Glomerular endothelial cell (primary cell): ENCODE measurements around the gene TMEM273. TPM values are rescaled to one million over a fixed set of nuclear protein-coding genes. Genes with fewer than 3 reads are reported as not detected.

Experiments
- DNase-seq: peaks from one replicate; pipeline ENCODE4 v3.0.0-alpha.2; 2011; ENCODE audit warnings: low read depth, low spot score; ENCODE audit errors: extremely low read depth
- total RNA-seq: library from RNA; depleted of rRNA; stranded (reverse); fragments of >200 nt; gene quantifications from 2 replicates; pipeline ENCODE4 v1.2.3, GENCODE V29; 2015

Gene TMEM273
- total RNA-seq, 1 donor from 2014 or later: 11.6 TPM

- DNase-seq: no peak
Measured at GRCh38 chr10:49149881-49150280, 38.3 kb downstream of the TMEM273 start.

GRCh38 chr10:49144058-49144720 is 44.0 kb downstream of the TMEM273 start:
- DNase-seq: no peak

DNA sequence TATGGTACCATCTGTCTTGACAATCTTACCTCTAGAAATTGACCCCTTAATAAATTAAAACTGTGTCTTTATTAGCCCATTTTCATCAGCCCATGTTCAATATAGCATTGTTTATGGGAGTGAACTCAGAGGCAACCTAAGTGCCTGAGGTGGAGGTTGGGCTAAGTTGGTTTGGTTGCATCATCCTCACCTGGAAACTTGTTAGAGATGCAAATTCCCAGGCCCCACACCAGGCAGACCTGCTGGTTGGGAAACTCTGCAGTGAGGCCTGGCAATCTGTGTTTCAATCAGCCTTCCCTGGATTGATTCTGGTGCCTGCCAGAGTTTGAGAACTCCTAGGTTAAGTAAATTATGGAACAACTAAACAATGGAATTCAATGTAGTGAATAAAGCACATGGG is 44.9 kb downstream of the TMEM273 start:
- DNase-seq: no peak

DNA sequence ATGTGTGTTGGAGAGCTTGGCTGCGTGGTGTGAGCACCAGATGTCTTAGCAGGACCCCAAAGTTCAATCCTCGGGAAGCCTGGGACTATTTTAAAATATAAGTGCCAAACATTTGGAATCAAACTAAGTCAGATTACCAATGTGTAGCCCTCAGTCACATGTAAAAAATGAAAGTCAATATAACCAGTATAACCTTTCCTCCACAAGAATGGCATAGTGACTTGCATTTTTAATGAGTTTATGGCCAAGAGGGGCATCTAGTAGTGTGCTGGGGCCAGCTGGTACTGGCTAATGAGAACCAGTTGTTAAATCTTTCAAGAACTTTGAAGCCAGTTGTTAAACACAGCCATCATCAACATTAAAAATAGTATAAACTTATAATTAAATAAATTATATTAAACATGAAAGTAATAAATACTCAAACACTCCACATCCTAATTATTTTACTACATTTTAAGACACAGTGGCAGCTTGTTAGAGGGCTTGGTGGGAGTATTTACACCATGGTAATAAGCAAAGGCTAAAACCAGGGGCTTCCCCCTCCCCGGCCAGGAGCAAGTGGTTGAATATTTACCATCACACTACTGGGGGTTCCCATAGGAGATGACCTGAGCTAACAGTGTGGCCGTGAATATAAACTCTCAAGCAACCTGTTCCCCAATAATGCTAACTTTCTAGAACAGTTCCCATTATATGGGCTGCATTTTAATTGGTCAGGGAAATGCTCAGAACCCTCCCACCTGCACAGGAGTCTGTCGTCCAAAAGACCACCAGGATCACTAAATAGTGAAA is 46.5 kb downstream of the TMEM273 start:
- no peak for DNase-seq

- no peak for DNase-seq
Measured at GRCh38 chr10:49140304-49141177, 47.6 kb downstream of the TMEM273 start.

DNA sequence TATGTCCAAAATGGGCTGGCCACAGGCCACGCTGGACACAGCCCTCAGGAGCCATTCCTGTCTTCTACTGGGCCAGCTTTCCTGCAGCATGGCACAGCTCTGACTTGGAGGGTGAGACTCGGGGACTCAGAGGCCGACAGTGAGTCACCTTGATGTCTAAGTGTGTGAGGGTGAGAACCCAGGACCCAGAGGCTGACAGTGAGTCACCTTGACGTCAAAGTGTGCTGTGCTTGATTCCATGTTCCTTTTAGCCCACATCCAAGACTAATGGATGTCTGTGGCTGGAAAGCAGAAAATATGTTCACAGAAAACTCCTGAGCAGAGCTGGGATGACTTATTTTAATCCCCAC is 48.4 kb downstream of the TMEM273 start:
- no peak for DNase-seq

DNA sequence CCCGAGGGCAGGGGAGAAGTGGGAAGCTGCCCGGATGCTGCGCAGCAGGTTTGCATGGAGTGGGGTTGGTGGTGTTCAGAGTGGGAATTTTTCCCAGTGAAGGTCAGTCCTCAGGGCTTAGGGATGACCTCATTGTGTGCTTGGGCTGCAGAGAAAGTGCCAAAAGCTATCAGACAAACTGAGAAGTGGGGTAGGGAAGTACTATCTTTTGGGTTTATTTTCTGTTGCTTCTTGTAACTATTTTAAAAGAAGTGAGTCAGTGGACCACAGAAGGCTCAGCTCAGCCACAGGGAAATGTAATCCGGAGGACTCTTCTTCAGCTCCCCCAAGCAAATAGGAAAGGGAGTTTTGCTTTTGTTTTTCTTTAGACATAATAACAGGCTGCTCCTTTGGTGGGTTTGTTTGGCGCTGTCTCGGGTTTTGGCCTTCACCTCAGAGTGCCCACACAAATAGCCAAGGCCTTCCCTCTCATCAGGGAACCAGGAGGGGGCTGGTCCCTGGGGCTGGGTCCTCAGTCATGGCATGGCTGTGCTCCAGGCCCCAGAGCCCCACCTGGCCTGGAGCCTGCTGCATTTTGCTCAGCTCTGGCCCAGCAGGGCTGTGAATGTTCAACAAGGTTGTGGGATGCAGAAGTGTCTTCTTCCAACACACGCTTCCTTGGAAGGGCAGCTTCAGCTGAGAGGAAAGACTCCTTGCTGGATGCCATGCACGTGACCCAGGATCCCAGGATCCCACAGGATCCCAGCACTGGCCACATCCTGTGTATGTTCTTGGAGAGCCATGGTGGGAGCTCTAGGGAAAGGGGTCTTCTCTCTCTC is 49.0 kb downstream of the TMEM273 start:
- DNase-seq: no peak

GRCh38 chr10:49138361-49138891 is 49.8 kb downstream of the TMEM273 start:
- no peak for DNase-seq

GRCh38 chr10:49136525-49136924 is 51.7 kb downstream of the TMEM273 start:
- no peak for DNase-seq

DNA sequence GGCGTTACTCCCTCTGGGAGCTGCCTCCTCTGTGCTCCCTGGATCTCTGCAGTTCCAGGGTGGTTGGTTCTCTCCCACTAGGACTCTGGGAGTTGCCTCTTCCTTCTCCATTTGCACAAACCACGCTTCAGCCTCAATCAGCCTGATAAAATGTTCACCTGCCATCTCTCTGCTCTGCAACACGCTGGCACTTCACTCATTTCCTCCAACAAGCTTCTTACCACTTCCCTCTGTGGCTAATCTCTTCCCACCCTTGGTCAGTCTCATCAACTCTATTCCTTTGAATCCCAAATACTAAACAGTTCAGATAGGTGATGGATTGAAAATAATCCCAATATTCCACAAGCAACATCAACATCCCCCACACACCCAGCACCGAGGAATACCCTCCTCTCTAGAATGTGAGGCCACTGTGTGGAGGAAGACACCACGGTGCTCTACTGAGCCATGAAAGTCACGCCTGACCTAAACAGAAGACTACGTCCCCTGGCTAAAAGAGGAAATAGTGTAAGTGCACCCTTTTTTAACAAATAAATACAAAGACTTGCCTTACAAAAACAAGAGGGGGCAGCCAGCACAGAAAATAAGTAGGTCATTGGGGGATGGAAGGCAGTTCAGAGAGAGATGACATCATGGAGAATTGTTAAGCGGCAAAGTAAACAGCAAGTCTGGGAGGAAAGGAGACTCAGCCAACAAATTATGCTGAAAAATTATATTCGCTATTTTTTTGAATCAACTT is 52.4 kb downstream of the TMEM273 start:
- no peak for DNase-seq

GRCh38 chr10:49134327-49134726 is 53.9 kb downstream of the TMEM273 start:
- DNase-seq: no peak

DNA sequence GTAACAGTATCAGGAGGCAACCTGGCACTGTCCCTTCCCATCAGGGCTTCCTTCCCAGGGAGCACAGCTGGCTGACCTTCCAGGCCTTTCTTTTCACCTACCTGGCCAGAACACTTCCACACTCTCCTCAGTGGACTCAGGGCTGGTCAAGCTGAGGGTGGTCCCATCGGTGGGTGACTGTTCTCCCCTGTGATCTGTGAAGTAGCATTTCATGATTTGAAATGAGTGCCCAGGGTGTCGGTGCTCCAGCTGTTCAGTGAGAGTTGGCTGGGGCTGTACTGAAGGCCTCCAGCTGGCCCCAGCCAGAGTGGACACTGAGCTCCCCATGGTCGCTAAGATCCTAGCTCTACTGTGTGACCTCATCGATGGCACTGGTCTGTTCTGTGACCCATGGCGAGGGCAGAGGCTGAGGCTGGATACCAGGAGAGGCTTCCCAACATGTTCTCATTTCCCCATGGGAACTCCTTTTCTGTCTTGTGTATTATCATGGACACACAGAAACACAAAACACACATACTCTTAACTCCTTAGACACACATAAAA is 54.4 kb downstream of the TMEM273 start, which contains the start of gene FAM170B:
Gene FAM170B, minus strand, starts transcription at position 316 of the 543 bp plus-strand sequence. Its CDS starts 103 bp downstream, at position 213.
- DNase-seq: no peak

GRCh38 chr10:49132362-49132737 is 55.8 kb downstream of the TMEM273 start:
- DNase-seq: no peak

- DNase-seq: no peak
Measured at GRCh38 chr10:49131507-49132361, 56.5 kb downstream of the TMEM273 start.

DNA sequence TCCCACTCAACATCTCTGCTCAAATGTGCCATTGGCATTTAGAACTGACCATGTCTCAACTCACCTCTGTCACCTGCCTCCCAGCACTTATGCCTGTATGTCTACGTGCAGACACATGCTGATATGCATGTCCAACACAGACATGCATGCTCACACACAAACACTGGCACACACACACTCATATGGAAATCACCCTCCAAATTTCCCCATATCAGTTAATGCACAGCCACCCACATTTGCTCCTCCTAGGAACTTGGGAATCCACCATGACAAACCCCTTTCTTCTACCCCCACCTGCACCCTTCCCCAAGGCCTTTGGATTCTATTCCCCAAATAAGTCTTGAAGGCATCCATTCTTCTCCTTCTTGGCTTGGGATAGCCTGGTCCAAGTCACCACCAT is 58.8 kb downstream of the TMEM273 start:
- no peak for DNase-seq

- DNase-seq: no peak
Measured at GRCh38 chr10:49128854-49129253, 59.3 kb downstream of the TMEM273 start.

GRCh38 chr10:49123981-49124950 is 63.9 kb downstream of the TMEM273 start:
- no peak for DNase-seq
